WTC11 (cell line): ENCODE data around the gene RPS28.

Experiments used
- CTCF ChIP-seq: fragments of 200-600 bp; IDR thresholded peaks from 2 replicates; pipeline ENCODE4 v1.8.0; 2022; ENCODE audit warnings: antibody characterized with exemption
- TEAD4 ChIP-seq: sonication (generic); formaldehyde crosslinking; IDR thresholded peaks from 2 replicates; pipeline ENCODE4 v1.8.0; 2022; ENCODE audit warnings: mild to moderate bottlenecking, missing genetic modification reagents

- no peak for TF ChIP-seq CTCF
- no peak for TF ChIP-seq TEAD4 (CRISPR knock-in tag)
Observed at GRCh38 chr19:8311461-8312260, 9.6 kb upstream of the RPS28 start.
